Measurements from ENCODE around the gene EPHB2.

EPHB2 gene

GRCh38 chr1:22864886-22865285 is 154.2 kb downstream of the EPHB2 start:
- DNase-seq, result no peak

- no peak for DNase-seq
Observed at GRCh38 chr1:22865736-22866135, 155.1 kb downstream of the EPHB2 start.

- no peak for DNase-seq
Observed at GRCh38 chr1:22866868-22867267, 156.2 kb downstream of the EPHB2 start.

GRCh38 chr1:22868331-22868730 is 157.7 kb downstream of the EPHB2 start:
- no peak for DNase-seq

- DNase-seq, result no peak
Observed at GRCh38 chr1:22869325-22869724, 158.7 kb downstream of the EPHB2 start.

GRCh38 chr1:22870201-22870871 is 159.7 kb downstream of the EPHB2 start:
- DNase-seq, result peak; percentile 35

GRCh38 chr1:22872981-22873664 is 162.5 kb downstream of the EPHB2 start:
- DNase-seq, result no peak

GRCh38 chr1:22874785-22875184 is 164.1 kb downstream of the EPHB2 start:
- no peak for DNase-seq

- DNase-seq, result no peak
Observed at GRCh38 chr1:22875241-22875640, 164.6 kb downstream of the EPHB2 start.

- DNase-seq, result no peak
Observed at GRCh38 chr1:22875841-22876240, 165.2 kb downstream of the EPHB2 start.

- peak; percentile 58 for DNase-seq
Observed at GRCh38 chr1:22876359-22877111, 165.9 kb downstream of the EPHB2 start.

GRCh38 chr1:22877112-22877915 is 166.7 kb downstream of the EPHB2 start:
- no peak for DNase-seq

GRCh38 chr1:22877980-22878379 is 167.3 kb downstream of the EPHB2 start:
- DNase-seq, result no peak

- DNase-seq, result no peak
Observed at GRCh38 chr1:22878626-22879025, 168.0 kb downstream of the EPHB2 start.

GRCh38 chr1:22879445-22879844 is 168.8 kb downstream of the EPHB2 start:
- DNase-seq, result no peak

GRCh38 chr1:22880174-22880601 is 169.5 kb downstream of the EPHB2 start:
- peak; percentile 77 for DNase-seq

GRCh38 chr1:22883406-22883805 is 172.8 kb downstream of the EPHB2 start:
- DNase-seq, result no peak

- no peak for DNase-seq
Observed at GRCh38 chr1:22884806-22885530, 174.3 kb downstream of the EPHB2 start.

GRCh38 chr1:22886211-22886610 is 175.6 kb downstream of the EPHB2 start:
- DNase-seq, result peak; percentile 95

- no peak for DNase-seq
Observed at GRCh38 chr1:22887491-22887890, 176.9 kb downstream of the EPHB2 start.

- DNase-seq, result peak; percentile 68
Observed at GRCh38 chr1:22888320-22889075, 177.9 kb downstream of the EPHB2 start.

Measured in fibroblast of skin of right quadriceps (primary cell).